K562 (cell line): ENCODE results near the gene NKIRAS2. TPM values are rescaled to one million over a fixed set of nuclear protein-coding genes. Genes with fewer than 3 reads are reported as not detected.

Experiments used
- ARID2 ChIP-seq: fragments of 450-650 bp; IDR thresholded peaks from 2 replicates; pipeline ENCODE4 v1.6.1; 2017; ENCODE audit warnings: antibody characterized with exemption, mild to moderate bottlenecking
- ARNT ChIP-seq, 2 experiments: fragments of 450-650 bp; IDR thresholded peaks; 2 replicates each; pipeline ENCODE4 v1.6.1; 2016; ENCODE audit warnings: mild to moderate bottlenecking in 1 of 2
- CBX5 ChIP-seq: IDR thresholded peaks from 2 replicates; pipeline ENCODE4 v1.6.1; 2014; ENCODE audit warnings: low read depth, borderline replicate concordance
- DNMT1 ChIP-seq: fragments of 450-650 bp; IDR thresholded peaks from 2 replicates; pipeline ENCODE4 v1.6.1; 2016; ENCODE audit warnings: antibody characterized with exemption, mild to moderate bottlenecking
- ETS2 ChIP-seq: IDR thresholded peaks from 2 replicates; pipeline ENCODE4 v1.6.1; 2016; ENCODE audit warnings: borderline replicate concordance, missing genetic modification characterization, mild to moderate bottlenecking, moderate library complexity, missing compliant biosample characterization; ENCODE audit not compliant: poor library complexity, severe bottlenecking
- GABPB1 ChIP-seq: sonication (generic); formaldehyde crosslinking; IDR thresholded peaks from 2 replicates; pipeline ENCODE4 v1.8.0; 2022; ENCODE audit warnings: mild to moderate bottlenecking, missing genetic modification reagents
- ILK ChIP-seq: fragments of 450-650 bp; IDR thresholded peaks from 2 replicates; pipeline ENCODE4 v1.6.1; 2016; ENCODE audit warnings: missing genetic modification characterization, low read depth, mild to moderate bottlenecking, missing compliant biosample characterization, moderate library complexity, borderline replicate concordance
- MTA3 ChIP-seq: fragments of 450-650 bp; formaldehyde crosslinking; IDR thresholded peaks from 2 replicates; pipeline ENCODE4 v1.6.1; 2017; ENCODE audit warnings: mild to moderate bottlenecking, borderline replicate concordance
- PTTG1 ChIP-seq: fragments of 450-650 bp; IDR thresholded peaks from 2 replicates; pipeline ENCODE4 v1.6.1; 2016; ENCODE audit warnings: low read depth, mild to moderate bottlenecking, missing genetic modification characterization, missing compliant biosample characterization
- RNF2 ChIP-seq: sonication (generic); IDR thresholded peaks from 2 replicates; pipeline ENCODE4 v1.6.1; 2016
- TARDBP ChIP-seq: fragments of 450-650 bp; IDR thresholded peaks from 2 replicates; pipeline ENCODE4 v1.6.1; 2016
- TEAD1 ChIP-seq, 2 experiments: fragments of 450-650 bp in 1 of 2; sonication (generic) in 1 of 2; formaldehyde crosslinking; IDR thresholded peaks; 2 replicates each; pipeline versions ENCODE4 v1.4.0 to v1.8.0; 2020 to 2022; ENCODE audit warnings: mild to moderate bottlenecking in 2 of 2, missing genetic modification reagents in 1 of 2
- ZBED1 ChIP-seq: IDR thresholded peaks from 2 replicates; pipeline ENCODE4 v1.6.1; 2014
- ZNF217 ChIP-seq: sonication (generic); formaldehyde crosslinking; IDR thresholded peaks from 2 replicates; pipeline ENCODE4 v1.8.0; 2022; ENCODE audit warnings: mild to moderate bottlenecking, missing genetic modification reagents
- ZNF707 ChIP-seq: fragments of 250-450 bp; sonication (Bioruptor Pico); conservative IDR thresholded peaks from 2 replicates; pipeline ENCODE4 v1.8.0; 2022; ENCODE audit warnings: inconsistent platforms, mild to moderate bottlenecking, moderate library complexity
- ZNF717 ChIP-seq: fragments of 250-450 bp; sonication (Bioruptor Pico); IDR thresholded peaks from 2 replicates; pipeline ENCODE4 v1.5.0; 2021
- polyA plus RNA-seq, 8 experiments: library from polyadenylated mRNA; depleted of rRNA in 4 of 8; stranded (reverse) in 5 of 8; unstranded in 3 of 8; fragments of >200 nt; fragmentation: Nextera tagmentation in 2 of 8; fragmentation: Illumina TruSeq in 1 of 8; extraction: Ambion mirVana in 2 of 8; extraction: Trizol in 1 of 8; gene quantifications; 2 replicates each; pipeline versions ENCODE4 v1.2.1 to v1.2.3, GENCODE V29; 2011 to 2014; ENCODE audit warnings: inconsistent platforms in 1 of 8, missing spikeins in 1 of 8
- total RNA-seq, 7 experiments: library from RNA; depleted of rRNA in 6 of 7; stranded (reverse); fragments of >200 nt in 6 of 7; fragmentation: Illumina TruSeq in 2 of 7; extraction: Trizol in 2 of 7; gene quantifications; 2 replicates each; pipeline versions ENCODE4 v1.2.1 to v1.2.3, GENCODE V29; 2011 to 2021; ENCODE audit warnings: low replicate concordance in 1 of 7
- TF ChIP-seq, protein P1 (sequence below): sonication (generic); formaldehyde crosslinking; IDR thresholded peaks from 2 replicates; pipeline ENCODE4 v1.8.0; 2023; ENCODE audit warnings: mild to moderate bottlenecking, missing genetic modification reagents
- TF ChIP-seq, protein P2 (sequence below): sonication (generic); formaldehyde crosslinking; IDR thresholded peaks from 2 replicates; pipeline ENCODE4 v1.8.1; 2023; ENCODE audit warnings: missing genetic modification reagents, mild to moderate bottlenecking, borderline replicate concordance
- TF ChIP-seq, protein P3 (sequence below): sonication (generic); formaldehyde crosslinking; IDR thresholded peaks from 2 replicates; pipeline ENCODE4 v1.8.0; 2022; ENCODE audit warnings: mild to moderate bottlenecking, low read depth, missing genetic modification reagents

Gene NKIRAS2
- total and polyA plus RNA-seq, 9 of the 15 experiments (the other 6 are each of a cell fraction or from before 2014, with no cell fraction given) = 10.1 to 65.5 (median 29.8) TPM

DNA sequence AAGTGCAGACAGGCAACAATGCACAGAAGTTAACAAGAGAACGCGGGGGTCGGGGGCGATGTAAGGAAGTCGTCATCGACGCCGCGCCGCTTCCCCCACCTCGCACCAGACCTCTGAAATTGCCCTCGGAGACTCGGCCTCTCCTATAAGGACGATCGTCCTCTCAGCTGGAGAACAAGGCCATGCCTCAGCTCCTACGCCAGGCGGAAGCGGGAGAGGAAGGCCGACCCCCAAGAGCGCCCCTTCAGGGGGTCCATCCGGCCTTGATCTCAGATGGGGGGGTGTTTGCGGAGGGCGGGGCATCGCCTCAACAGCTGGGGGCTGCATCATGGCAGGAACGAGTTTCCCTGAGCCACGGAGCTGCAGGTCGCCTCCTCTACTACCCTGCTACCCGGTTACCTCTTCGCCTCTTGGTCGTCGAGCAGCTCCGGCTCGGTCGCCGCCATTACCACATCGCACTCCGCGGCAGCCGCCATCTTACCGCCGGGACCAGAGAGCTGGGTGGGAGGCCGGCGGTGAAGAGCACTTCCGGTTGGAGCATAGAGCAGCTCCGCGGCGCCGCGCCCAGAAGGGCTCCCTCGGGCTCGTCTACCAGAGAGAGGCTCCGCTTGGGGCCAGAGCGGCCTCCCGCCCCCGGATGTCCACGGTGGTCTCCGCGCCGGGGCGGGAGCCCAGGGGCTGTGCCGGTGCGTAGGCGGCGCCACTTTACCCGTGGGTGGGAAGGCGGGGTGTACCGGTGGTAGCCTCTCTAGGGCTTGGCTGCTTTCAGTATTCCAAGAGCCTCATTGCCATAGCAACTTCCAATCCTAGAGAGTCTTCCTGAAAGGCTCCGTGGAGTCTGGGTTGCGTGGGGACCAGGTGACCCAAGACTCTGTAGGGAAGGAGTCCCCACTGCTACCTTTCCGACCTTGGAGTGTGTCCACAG, 2.7 kb upstream of the NKIRAS2 start, which contains the start of gene DNAJC7 (continued):
- TF ChIP-seq ILK (no peak), ETS2 (tag) (no peak), ZNF217 (no peak), RNF2 (peak; percentile 22; the same call in 1 of the 2 replicates), ARNT (IDR thresholded peaks at IDR 0.05) (0 out of 4 replicates have a peak, but pooled peaks have one; percentile 18), DNMT1 (no peak), CBX5 (no peak), PTTG1 (tag) (no peak), ZNF707 (no peak), GABPB1 (CRISPR knock-in tag) (peak; percentile 95), MTA3 (peak; percentile 86), ARID2 (no peak), TEAD1 (CRISPR knock-in tag; IDR thresholded peaks at IDR 0.05) (peak in 1 of 2 experiments; percentile 80; a peak in 2 of 4 replicates), ZBED1 (no peak), ZNF717 (CRISPR knock-in tag) (no peak), TARDBP (no peak)
- TF ChIP-seq, protein P1, sequence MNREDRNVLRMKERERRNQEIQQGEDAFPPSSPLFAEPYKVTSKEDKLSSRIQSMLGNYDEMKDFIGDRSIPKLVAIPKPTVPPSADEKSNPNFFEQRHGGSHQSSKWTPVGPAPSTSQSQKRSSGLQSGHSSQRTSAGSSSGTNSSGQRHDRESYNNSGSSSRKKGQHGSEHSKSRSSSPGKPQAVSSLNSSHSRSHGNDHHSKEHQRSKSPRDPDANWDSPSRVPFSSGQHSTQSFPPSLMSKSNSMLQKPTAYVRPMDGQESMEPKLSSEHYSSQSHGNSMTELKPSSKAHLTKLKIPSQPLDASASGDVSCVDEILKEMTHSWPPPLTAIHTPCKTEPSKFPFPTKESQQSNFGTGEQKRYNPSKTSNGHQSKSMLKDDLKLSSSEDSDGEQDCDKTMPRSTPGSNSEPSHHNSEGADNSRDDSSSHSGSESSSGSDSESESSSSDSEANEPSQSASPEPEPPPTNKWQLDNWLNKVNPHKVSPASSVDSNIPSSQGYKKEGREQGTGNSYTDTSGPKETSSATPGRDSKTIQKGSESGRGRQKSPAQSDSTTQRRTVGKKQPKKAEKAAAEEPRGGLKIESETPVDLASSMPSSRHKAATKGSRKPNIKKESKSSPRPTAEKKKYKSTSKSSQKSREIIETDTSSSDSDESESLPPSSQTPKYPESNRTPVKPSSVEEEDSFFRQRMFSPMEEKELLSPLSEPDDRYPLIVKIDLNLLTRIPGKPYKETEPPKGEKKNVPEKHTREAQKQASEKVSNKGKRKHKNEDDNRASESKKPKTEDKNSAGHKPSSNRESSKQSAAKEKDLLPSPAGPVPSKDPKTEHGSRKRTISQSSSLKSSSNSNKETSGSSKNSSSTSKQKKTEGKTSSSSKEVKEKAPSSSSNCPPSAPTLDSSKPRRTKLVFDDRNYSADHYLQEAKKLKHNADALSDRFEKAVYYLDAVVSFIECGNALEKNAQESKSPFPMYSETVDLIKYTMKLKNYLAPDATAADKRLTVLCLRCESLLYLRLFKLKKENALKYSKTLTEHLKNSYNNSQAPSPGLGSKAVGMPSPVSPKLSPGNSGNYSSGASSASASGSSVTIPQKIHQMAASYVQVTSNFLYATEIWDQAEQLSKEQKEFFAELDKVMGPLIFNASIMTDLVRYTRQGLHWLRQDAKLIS (CRISPR knock-in tag) = no peak
- TF ChIP-seq, protein P2, sequence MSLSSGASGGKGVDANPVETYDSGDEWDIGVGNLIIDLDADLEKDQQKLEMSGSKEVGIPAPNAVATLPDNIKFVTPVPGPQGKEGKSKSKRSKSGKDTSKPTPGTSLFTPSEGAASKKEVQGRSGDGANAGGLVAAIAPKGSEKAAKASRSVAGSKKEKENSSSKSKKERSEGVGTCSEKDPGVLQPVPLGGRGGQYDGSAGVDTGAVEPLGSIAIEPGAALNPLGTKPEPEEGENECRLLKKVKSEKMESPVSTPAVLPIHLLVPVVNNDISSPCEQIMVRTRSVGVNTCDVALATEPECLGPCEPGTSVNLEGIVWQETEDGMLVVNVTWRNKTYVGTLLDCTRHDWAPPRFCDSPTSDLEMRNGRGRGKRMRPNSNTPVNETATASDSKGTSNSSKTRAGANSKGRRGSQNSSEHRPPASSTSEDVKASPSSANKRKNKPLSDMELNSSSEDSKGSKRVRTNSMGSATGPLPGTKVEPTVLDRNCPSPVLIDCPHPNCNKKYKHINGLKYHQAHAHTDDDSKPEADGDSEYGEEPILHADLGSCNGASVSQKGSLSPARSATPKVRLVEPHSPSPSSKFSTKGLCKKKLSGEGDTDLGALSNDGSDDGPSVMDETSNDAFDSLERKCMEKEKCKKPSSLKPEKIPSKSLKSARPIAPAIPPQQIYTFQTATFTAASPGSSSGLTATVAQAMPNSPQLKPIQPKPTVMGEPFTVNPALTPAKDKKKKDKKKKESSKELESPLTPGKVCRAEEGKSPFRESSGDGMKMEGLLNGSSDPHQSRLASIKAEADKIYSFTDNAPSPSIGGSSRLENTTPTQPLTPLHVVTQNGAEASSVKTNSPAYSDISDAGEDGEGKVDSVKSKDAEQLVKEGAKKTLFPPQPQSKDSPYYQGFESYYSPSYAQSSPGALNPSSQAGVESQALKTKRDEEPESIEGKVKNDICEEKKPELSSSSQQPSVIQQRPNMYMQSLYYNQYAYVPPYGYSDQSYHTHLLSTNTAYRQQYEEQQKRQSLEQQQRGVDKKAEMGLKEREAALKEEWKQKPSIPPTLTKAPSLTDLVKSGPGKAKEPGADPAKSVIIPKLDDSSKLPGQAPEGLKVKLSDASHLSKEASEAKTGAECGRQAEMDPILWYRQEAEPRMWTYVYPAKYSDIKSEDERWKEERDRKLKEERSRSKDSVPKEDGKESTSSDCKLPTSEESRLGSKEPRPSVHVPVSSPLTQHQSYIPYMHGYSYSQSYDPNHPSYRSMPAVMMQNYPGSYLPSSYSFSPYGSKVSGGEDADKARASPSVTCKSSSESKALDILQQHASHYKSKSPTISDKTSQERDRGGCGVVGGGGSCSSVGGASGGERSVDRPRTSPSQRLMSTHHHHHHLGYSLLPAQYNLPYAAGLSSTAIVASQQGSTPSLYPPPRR = no peak
- TF ChIP-seq, protein P3, sequence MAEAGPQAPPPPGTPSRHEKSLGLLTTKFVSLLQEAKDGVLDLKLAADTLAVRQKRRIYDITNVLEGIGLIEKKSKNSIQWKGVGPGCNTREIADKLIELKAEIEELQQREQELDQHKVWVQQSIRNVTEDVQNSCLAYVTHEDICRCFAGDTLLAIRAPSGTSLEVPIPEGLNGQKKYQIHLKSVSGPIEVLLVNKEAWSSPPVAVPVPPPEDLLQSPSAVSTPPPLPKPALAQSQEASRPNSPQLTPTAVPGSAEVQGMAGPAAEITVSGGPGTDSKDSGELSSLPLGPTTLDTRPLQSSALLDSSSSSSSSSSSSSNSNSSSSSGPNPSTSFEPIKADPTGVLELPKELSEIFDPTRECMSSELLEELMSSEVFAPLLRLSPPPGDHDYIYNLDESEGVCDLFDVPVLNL (CRISPR knock-in tag) = no peak
